Activated CD4-positive, alpha-beta T cell treated with anti-CD3 and anti-CD28 coated beads, Interleukin-2, amount 10 ng/mL, durations not matched to agents 7 days and 5 days (primary cell): ENCODE measurements around the gene FBXW11. TPM values are rescaled to one million over a fixed set of nuclear protein-coding genes. Genes with fewer than 3 reads are reported as not detected.
A peak's percentile ranks its signal among the peaks of the same experiment; 100 is the strongest.

Experiments
- CTCF ChIA-PET: fragments of 350-600 bp; sonication (Branson Sonifier 250); formaldehyde crosslinking; loops from one replicate; lab custom pipeline; 2021; ENCODE audit warnings: antibody characterized with exemption; lab: Charles Lee
- POLR2A ChIA-PET: fragments of 350-600 bp; sonication (Branson Sonifier 250); formaldehyde crosslinking; loops from one replicate; lab custom pipeline; 2021; ENCODE audit warnings: antibody characterized with exemption; lab: Charles Lee
- DNase-seq: peaks from one replicate; pipeline ENCODE4 v3.0.0-alpha.2; 2020
- H3K27ac Mint-ChIP-seq: one replicate; pipeline ENCODE4 v1.8.0; 2021; ENCODE audit warnings: mild to moderate bottlenecking, moderate library complexity, mixed read lengths
- H3K27me3 Mint-ChIP-seq: one replicate; pipeline ENCODE4 v1.8.0; 2021; ENCODE audit warnings: mixed read lengths
- H3K36me3 Mint-ChIP-seq: one replicate; pipeline ENCODE4 v1.8.0; 2021; ENCODE audit warnings: low read depth, mixed read lengths
- H3K4me1 Mint-ChIP-seq: one replicate; pipeline ENCODE4 v1.8.0; 2021; ENCODE audit warnings: mixed read lengths
- H3K4me3 Mint-ChIP-seq: one replicate; pipeline ENCODE4 v1.8.0; 2021; ENCODE audit warnings: mild to moderate bottlenecking, moderate library complexity, mixed read lengths
- H3K9me3 Mint-ChIP-seq: one replicate; pipeline ENCODE4 v1.8.0; 2021; ENCODE audit warnings: mixed read lengths
- total RNA-seq, 2 experiments: library from RNA; stranded (reverse); gene quantifications; one replicate each; pipeline ENCODE4 v1.2.3, GENCODE V29; 2021

FBXW11 gene
- total RNA-seq, 2 experiments from 2014 or later, result 27.3 to 27.5 TPM

DNA sequence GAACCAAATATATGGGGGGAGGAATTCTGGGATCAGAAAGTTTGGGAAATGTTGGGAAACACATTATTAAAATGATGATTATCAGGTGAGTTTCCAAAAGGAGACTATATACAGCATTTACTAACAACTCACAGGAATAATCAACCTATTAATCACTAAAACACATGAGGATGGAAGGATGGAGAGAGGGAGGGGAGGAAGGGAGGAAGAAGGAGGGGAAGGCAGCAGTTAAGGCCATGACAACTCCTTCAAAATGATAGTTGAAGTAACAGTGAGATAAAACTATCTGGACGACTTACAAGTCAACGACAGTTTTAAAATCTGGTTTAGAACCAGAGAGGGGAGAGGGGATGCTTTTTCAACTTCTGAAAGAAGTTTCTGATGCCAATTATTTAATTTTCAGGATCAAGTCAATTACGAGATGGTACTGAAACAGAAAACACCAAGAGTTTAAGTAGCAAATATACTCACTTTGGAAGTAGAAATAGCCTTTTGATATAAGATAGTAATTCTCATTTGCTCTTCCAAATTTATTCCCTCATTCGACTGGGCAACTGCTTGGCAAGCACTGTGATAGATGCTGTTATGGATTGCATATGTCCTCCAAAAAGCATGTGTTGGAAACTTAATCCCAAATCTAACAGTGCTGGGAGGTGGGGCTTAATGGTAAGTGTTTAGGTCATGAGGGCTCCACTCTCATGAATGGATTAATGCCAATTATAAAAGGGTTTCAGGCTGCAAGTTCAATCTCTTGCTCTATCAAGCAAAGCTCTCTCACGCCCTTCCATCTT is 30.4 kb downstream of the FBXW11 start:
- peaks cover 13% of the 10 kb centered on the region for H3K4me1 Mint-ChIP-seq
- H3K9me3 Mint-ChIP-seq, result peaks cover 23% of the 10 kb centered on the region
- POLR2A ChIA-PET, result no interaction called here

GRCh38 chr5:171975262-171975876 is 31.1 kb downstream of the FBXW11 start:
- Mint-ChIP-seq H3K4me1 (peaks cover 14% of the 10 kb centered on the region), H3K36me3 (peaks cover 37% of the 10 kb centered on the region), H3K9me3 (peaks cover 23% of the 10 kb centered on the region), H3K27ac (no peak overlapping the region), H3K27me3 (no peaks in the 10 kb centered on the region), H3K4me3 (no peak overlapping the region)
- no peak for DNase-seq
- CTCF ChIA-PET, result interaction anchor here (0.6 kb wide), 1 partner anchor 10 kb away, joined by 3 read pairs; no protein-coding TSS in a partner anchor
- POLR2A ChIA-PET, result no interaction called here

More for the DNA sequence above, 30.4 kb downstream of the FBXW11 start:
- no peak overlapping the region for H3K4me3 Mint-ChIP-seq
- no peak overlapping the region for H3K27ac Mint-ChIP-seq
- peaks cover 35% of the 10 kb centered on the region for H3K36me3 Mint-ChIP-seq
- CTCF ChIA-PET, result no interaction called here
- H3K27me3 Mint-ChIP-seq, result no peaks in the 10 kb centered on the region
- no peak for DNase-seq

GRCh38 chr5:171970826-171971225 is 35.6 kb downstream of the FBXW11 start:
- ChIA-PET POLR2A (no interaction called here), CTCF (interaction anchor here (1.5 kb wide), 1 partner anchor 36 kb away, joined by 3 read pairs; the partner anchor contains the start of gene FBXW11)
- DNase-seq, result no peak
- H3K36me3 Mint-ChIP-seq, result peaks cover 32% of the 10 kb centered on the region
- peaks cover 13% of the 10 kb centered on the region for H3K9me3 Mint-ChIP-seq
- no peak overlapping the region for H3K27ac Mint-ChIP-seq
- no peak overlapping the region for H3K4me3 Mint-ChIP-seq
- peaks cover 31% of the 10 kb centered on the region for H3K4me1 Mint-ChIP-seq
- H3K27me3 Mint-ChIP-seq, result no peaks in the 10 kb centered on the region

DNA sequence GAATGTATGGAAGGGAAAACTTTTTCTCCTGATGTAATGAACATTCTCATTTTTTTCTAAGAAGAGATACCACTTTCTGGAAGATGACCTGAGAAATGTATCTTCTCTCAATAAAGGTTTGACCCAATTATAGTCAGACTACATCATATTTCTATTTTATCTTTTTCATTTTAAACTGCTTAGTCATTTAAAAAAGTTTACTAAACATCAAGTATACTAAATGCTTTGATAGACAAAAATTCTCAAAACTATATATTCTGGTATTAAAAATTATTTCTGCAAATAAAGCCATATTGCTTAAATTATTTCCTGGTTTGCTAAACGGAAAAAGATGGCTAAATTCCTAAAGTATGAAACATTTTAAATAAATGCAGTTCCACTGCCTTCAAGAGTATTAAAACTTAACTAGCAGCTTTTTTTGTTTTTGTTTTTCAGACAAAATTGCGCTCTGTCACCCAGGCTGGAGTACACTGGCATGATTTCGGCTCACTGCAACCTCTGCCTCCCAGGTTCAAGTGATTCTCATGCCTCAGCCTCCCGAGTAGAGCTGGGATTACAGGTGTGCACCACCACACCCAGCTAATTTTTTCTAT is 37.1 kb downstream of the FBXW11 start:
- Mint-ChIP-seq H3K36me3 (peaks cover 28% of the 10 kb centered on the region), H3K27ac (no peak overlapping the region), H3K27me3 (no peaks in the 10 kb centered on the region), H3K4me1 (peaks cover 25% of the 10 kb centered on the region), H3K9me3 (peaks cover 13% of the 10 kb centered on the region), H3K4me3 (no peak overlapping the region)
- CTCF ChIA-PET, result interaction anchor here (1.1 kb wide), 1 partner anchor 32 kb away, joined by 3 read pairs; no protein-coding TSS in a partner anchor
- POLR2A ChIA-PET, result no interaction called here
- no peak for DNase-seq

DNA sequence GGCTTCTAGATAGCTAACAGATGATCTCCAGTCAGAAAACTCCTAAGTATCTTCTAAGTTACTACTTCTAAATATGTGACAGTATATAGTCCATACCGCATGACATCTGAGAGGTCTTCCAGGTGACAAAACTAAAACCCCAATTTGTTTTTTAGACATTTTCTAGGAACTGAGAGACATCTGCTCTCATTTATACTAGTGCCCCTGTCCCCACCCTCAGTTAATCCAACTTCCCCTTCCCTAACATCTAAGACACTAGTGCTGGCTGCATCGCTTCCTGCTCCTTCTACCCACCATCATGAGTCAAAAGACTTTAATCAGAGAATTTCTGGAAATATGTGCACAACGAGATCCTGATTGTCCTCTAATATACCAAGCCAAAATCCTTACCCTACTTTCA is 37.9 kb downstream of the FBXW11 start:
- Mint-ChIP-seq H3K9me3 (peaks cover 13% of the 10 kb centered on the region), H3K27ac (no peak overlapping the region), H3K36me3 (peaks cover 25% of the 10 kb centered on the region), H3K4me1 (peaks cover 25% of the 10 kb centered on the region), H3K27me3 (no peaks in the 10 kb centered on the region), H3K4me3 (no peak overlapping the region)
- POLR2A ChIA-PET, result no interaction called here
- DNase-seq, result no peak
- CTCF ChIA-PET, result interaction anchor here (0.7 to 1.1 kb wide), 2 partner anchors 31 to 96 kb away, joined by 3 to 4 read pairs; no protein-coding TSS in a partner anchor

- no peak overlapping the region for H3K4me3 Mint-ChIP-seq
- H3K4me1 Mint-ChIP-seq, result peaks cover 31% of the 10 kb centered on the region
- ChIA-PET POLR2A (no interaction called here), CTCF (no interaction called here)
- no peaks in the 10 kb centered on the region for H3K27me3 Mint-ChIP-seq
- no peak for DNase-seq
- no peak overlapping the region for H3K27ac Mint-ChIP-seq
- H3K9me3 Mint-ChIP-seq, result peaks cover 10% of the 10 kb centered on the region
- H3K36me3 Mint-ChIP-seq, result peaks cover 25% of the 10 kb centered on the region
These were observed 39.5 kb downstream of the FBXW11 start for GRCh38 chr5:171966964-171967363.

DNA sequence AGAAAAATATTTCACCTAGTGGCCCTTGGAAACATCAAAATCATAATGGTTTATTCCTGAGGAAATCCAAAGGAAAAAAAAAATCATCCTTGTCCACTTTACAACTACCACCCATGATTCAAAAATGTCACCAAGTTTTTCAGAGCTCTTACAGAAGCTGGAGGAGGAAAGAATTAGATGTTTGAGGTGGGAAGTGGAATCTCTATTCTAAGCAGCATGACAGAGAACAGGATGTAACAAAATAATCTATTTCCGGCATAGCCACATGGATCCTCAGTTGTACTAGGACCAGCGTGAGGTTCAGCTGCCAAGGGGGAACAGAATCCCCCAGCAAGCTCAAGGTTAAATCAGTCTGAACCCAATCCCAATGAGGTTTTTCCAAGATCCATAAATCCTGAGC is 40.2 kb downstream of the FBXW11 start:
- DNase-seq, result no peak
- ChIA-PET POLR2A (interaction anchor here (0.6 kb wide), 1 partner anchor 32 kb away, joined by 8 read pairs; no protein-coding TSS in a partner anchor), CTCF (interaction anchor here (0.7 to 0.8 kb wide), 2 partner anchors 11 to 91 kb away, joined by 3 to 4 read pairs; no protein-coding TSS in a partner anchor)
- Mint-ChIP-seq H3K9me3 (peaks cover 10% of the 10 kb centered on the region), H3K27me3 (no peaks in the 10 kb centered on the region), H3K27ac (no peak overlapping the region), H3K36me3 (peaks cover 23% of the 10 kb centered on the region), H3K4me1 (peaks cover 35% of the 10 kb centered on the region), H3K4me3 (no peak overlapping the region)

- Mint-ChIP-seq H3K36me3 (peaks cover 18% of the 10 kb centered on the region), H3K4me1 (peaks cover 39% of the 10 kb centered on the region), H3K9me3 (peaks cover 7% of the 10 kb centered on the region), H3K27me3 (no peaks in the 10 kb centered on the region), H3K27ac (no peak overlapping the region), H3K4me3 (no peak overlapping the region)
- ChIA-PET CTCF (interaction anchor here (0.8 kb wide), 1 partner anchor 11 kb away, joined by 4 read pairs; no protein-coding TSS in a partner anchor), POLR2A (interaction anchor here (0.6 kb wide), 1 partner anchor 33 kb away, joined by 8 read pairs; no protein-coding TSS in a partner anchor)
- DNase-seq, result no peak
These were observed 40.7 kb downstream of the FBXW11 start for GRCh38 chr5:171965745-171966144.

GRCh38 chr5:171963416-171963815 is 43.0 kb downstream of the FBXW11 start:
- no peak for DNase-seq
- Mint-ChIP-seq H3K4me3 (no peak overlapping the region), H3K9me3 (no peaks in the 10 kb centered on the region), H3K36me3 (peaks cover 10% of the 10 kb centered on the region), H3K4me1 (peaks cover 36% of the 10 kb centered on the region), H3K27ac (no peak overlapping the region), H3K27me3 (no peaks in the 10 kb centered on the region)
- ChIA-PET CTCF (no interaction called here), POLR2A (no interaction called here)

DNA sequence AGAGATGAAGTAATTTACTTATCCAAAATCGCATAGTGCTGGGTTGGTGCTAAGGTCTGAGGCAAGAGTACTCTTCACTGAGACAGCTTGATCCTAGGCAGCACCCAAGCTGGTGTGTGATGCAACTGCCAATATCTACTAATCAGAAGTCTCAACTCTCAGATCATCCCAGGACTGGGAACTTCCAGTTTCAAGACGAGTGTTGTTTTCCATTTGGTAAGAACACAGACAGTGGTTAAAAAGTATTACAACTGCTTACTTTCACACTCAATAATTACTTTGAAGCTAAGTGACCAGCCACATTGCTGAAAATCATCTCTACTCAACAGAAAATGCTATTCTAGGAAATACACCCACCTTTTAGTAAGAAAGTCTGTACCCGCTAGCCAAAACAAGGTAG is 45.3 kb downstream of the FBXW11 start:
- Mint-ChIP-seq H3K4me3 (no peak overlapping the region), H3K4me1 (peaks cover 44% of the 10 kb centered on the region)
- CTCF ChIA-PET, result interaction anchor here (0.7 kb wide), 1 partner anchor 9 kb away, joined by 3 read pairs; no protein-coding TSS in a partner anchor

GRCh38 chr5:171957591-171958251 is 48.7 kb downstream of the FBXW11 start:
- Mint-ChIP-seq H3K4me3 (no peak overlapping the region), H3K4me1 (peaks cover 35% of the 10 kb centered on the region), H3K9me3 (no peaks in the 10 kb centered on the region), H3K27ac (peak overlapping the region; percentile 41), H3K36me3 (peaks cover 2% of the 10 kb centered on the region), H3K27me3 (no peaks in the 10 kb centered on the region)
- ChIA-PET CTCF (no interaction called here), POLR2A (no interaction called here)
- peak; percentile 15 for DNase-seq

More for the DNA sequence above, 45.3 kb downstream of the FBXW11 start:
- Mint-ChIP-seq H3K27ac (no peak overlapping the region), H3K27me3 (no peaks in the 10 kb centered on the region), H3K36me3 (peaks cover 5% of the 10 kb centered on the region), H3K9me3 (no peaks in the 10 kb centered on the region)
- DNase-seq, result no peak
- POLR2A ChIA-PET, result no interaction called here

- DNase-seq, result no peak
- Mint-ChIP-seq H3K27ac (peak overlapping the region; percentile 41), H3K9me3 (no peaks in the 10 kb centered on the region), H3K4me1 (peaks cover 32% of the 10 kb centered on the region), H3K36me3 (peaks cover 2% of the 10 kb centered on the region), H3K27me3 (no peaks in the 10 kb centered on the region), H3K4me3 (no peak overlapping the region)
- ChIA-PET CTCF (interaction anchor here (0.6 kb wide), 1 partner anchor 590 kb away, joined by 3 read pairs; no protein-coding TSS in a partner anchor), POLR2A (no interaction called here)
These were observed 49.4 kb downstream of the FBXW11 start for GRCh38 chr5:171956887-171957495.
